ENCODE results near the gene ITGB4. TPM values are rescaled to one million over a fixed set of nuclear protein-coding genes. Genes with fewer than 3 reads are reported as not detected.

The ITGB4 gene
- total RNA-seq, 4 donors from 2014 or later = 196 to 323 (median 229) TPM

DNA sequence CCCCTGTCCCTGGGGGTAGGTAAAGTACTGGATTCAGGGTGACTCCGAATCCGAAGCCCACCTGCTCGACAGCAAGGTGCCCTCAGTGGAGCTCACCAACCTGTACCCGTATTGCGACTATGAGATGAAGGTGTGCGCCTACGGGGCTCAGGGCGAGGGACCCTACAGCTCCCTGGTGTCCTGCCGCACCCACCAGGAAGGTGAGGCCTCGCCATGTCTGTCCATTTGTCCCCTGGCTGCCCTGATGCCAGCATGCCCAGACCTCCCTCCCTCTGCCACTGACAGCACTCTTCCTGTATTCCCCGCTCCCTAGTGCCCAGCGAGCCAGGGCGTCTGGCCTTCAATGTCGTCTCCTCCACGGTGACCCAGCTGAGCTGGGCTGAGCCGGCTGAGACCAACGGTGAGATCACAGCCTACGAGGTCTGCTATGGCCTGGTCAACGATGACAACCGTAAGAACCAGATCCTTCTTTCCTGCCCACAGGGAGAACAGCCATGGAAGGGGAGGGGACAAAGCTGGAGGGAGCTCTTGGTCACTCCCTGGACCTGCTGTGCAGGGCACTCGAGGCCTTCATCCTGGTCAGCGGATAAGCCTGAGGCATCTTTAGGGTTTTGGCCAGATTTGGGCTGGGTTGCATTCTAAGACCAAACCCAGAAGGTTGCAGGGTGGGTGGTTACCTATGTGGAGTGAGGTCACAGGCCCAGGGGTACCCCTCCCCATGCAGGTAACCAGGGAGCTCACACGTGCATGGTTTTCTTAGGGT is 29.6 kb downstream of the ITGB4 start:
- H3K36me3 ChIP-seq = peaks cover 0 to 5% (median 0%) of the 10 kb centered on the region in 4 donors
- intact Hi-C loops (cut with DNase I; ENCODE audit: low total_unique reads) (loop anchor here (2.0 to 10.0 kb wide), 3 partner anchors 74 to 118 kb away; partner anchors contain the start of gene SMIM5), in situ Hi-C loops (cut with MboI; ENCODE audit: low pct_ligation_motif_present in 1 of 4, low pct_unique_long_range_greater_than_20kb in 1 of 4, low sequenced_read_pairs in 3 of 4) (loop anchor here in 1 of 4 donors (25.0 kb wide), 1 partner anchor 136 kb away; the partner anchor contains the start of genes TRIM47 and TRIM65)
- DNase-seq = no peak
- no peaks in the 10 kb centered on the region for H3K9me3 ChIP-seq
- no peak overlapping the region for H3K27ac ChIP-seq
- 85% methylated on average over 21 of the region's 23 CpGs; no CpG with 5 or more reads in 1 of the 2 donors for WGBS, 2 donors (ENCODE audit: low coverage in 1 of 2)
- no peak for TF ChIP-seq POLR2AphosphoS5 (IDR thresholded peaks at IDR 0.05)
- TF ChIP-seq, protein P1, sequence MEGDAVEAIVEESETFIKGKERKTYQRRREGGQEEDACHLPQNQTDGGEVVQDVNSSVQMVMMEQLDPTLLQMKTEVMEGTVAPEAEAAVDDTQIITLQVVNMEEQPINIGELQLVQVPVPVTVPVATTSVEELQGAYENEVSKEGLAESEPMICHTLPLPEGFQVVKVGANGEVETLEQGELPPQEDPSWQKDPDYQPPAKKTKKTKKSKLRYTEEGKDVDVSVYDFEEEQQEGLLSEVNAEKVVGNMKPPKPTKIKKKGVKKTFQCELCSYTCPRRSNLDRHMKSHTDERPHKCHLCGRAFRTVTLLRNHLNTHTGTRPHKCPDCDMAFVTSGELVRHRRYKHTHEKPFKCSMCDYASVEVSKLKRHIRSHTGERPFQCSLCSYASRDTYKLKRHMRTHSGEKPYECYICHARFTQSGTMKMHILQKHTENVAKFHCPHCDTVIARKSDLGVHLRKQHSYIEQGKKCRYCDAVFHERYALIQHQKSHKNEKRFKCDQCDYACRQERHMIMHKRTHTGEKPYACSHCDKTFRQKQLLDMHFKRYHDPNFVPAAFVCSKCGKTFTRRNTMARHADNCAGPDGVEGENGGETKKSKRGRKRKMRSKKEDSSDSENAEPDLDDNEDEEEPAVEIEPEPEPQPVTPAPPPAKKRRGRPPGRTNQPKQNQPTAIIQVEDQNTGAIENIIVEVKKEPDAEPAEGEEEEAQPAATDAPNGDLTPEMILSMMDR (IDR thresholded peaks at IDR 0.05) = no peak
- no peak for TF ChIP-seq POLR2A (IDR thresholded peaks at IDR 0.05)
- no peak for TF ChIP-seq EP300 (IDR thresholded peaks at IDR 0.05; ENCODE audit: low read depth)
- H3K4me1 ChIP-seq = peaks cover 0 to 20% (median 9%) of the 10 kb centered on the region in 4 donors
- H3K4me3 ChIP-seq = no peak overlapping the region
- H3K27me3 ChIP-seq = no peaks in the 10 kb centered on the region

- no peak for DNase-seq
- Histone ChIP-seq H3K36me3 (peaks cover 0 to 5% (median 0%) of the 10 kb centered on the region in 4 donors), H3K27ac (no peak overlapping the region), H3K4me1 (peaks cover 0 to 20% (median 9%) of the 10 kb centered on the region in 4 donors), H3K4me3 (no peak overlapping the region), H3K9me3 (no peaks in the 10 kb centered on the region), H3K27me3 (no peaks in the 10 kb centered on the region)
- TF ChIP-seq POLR2AphosphoS5 (IDR thresholded peaks at IDR 0.05) (no peak), EP300 (IDR thresholded peaks at IDR 0.05; ENCODE audit: low read depth) (no peak), POLR2A (IDR thresholded peaks at IDR 0.05) (no peak)
- TF ChIP-seq, protein P1 (IDR thresholded peaks at IDR 0.05) = no peak
- 77 to 87% methylated on average over 4 to 23 of the region's 24 CpGs for WGBS, 2 donors (ENCODE audit: low coverage in 1 of 2)
- intact Hi-C loops (cut with DNase I; ENCODE audit: low total_unique reads) = loop anchor here (2.0 to 10.0 kb wide), 3 partner anchors 73 to 119 kb away; partner anchors contain the start of gene SMIM5
- in situ Hi-C loops (cut with MboI; ENCODE audit: low pct_ligation_motif_present in 1 of 4, low pct_unique_long_range_greater_than_20kb in 1 of 4, low sequenced_read_pairs in 3 of 4) = loop anchor here in 1 of 4 donors (25.0 kb wide), 1 partner anchor 135 kb away; the partner anchor contains the start of genes TRIM47 and TRIM65
Observed at GRCh38 chr17:75751676-75752404, 30.6 kb downstream of the ITGB4 start.

DNA sequence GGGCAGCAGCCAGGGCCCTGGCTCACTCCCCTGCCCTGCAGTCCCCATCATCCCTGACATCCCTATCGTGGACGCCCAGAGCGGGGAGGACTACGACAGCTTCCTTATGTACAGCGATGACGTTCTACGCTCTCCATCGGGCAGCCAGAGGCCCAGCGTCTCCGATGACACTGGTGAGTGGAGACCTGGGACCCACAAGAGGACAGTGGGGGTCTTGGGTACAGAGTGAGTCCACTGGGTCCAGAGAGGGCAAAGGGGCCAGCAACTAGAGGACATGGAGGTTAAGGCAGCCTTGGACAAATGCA is 31.1 kb downstream of the ITGB4 start:
- H3K4me1 ChIP-seq = peaks cover 0 to 20% (median 9%) of the 10 kb centered on the region in 4 donors
- no peaks in the 10 kb centered on the region for H3K27me3 ChIP-seq
- DNase-seq = no peak
- in situ Hi-C loops (cut with MboI; ENCODE audit: low pct_ligation_motif_present in 1 of 4, low pct_unique_long_range_greater_than_20kb in 1 of 4, low sequenced_read_pairs in 3 of 4) = loop anchor here in 1 of 4 donors (25.0 kb wide), 1 partner anchor 135 kb away; the partner anchor contains the start of genes TRIM47 and TRIM65
- WGBS, 2 donors (ENCODE audit: low coverage in 1 of 2) = 88% methylated on average over 10 of the region's 10 CpGs; no CpG with 5 or more reads in 1 of the 2 donors
- intact Hi-C loops (cut with DNase I; ENCODE audit: low total_unique reads) = loop anchor here (5.0 to 10.0 kb wide), 2 partner anchors 72 to 80 kb away; no protein-coding TSS in a partner anchor
- no peak overlapping the region for H3K4me3 ChIP-seq
- peaks cover 0 to 5% (median 0%) of the 10 kb centered on the region in 4 donors for H3K36me3 ChIP-seq
- H3K27ac ChIP-seq = no peak overlapping the region
- no peak for TF ChIP-seq POLR2AphosphoS5 (IDR thresholded peaks at IDR 0.05)
- TF ChIP-seq, protein P1 (IDR thresholded peaks at IDR 0.05) = no peak
- no peak for TF ChIP-seq EP300 (IDR thresholded peaks at IDR 0.05; ENCODE audit: low read depth)
- TF ChIP-seq POLR2A (IDR thresholded peaks at IDR 0.05) = no peak
- H3K9me3 ChIP-seq = no peaks in the 10 kb centered on the region

Data from transverse colon (tissue), 4 donors.